Measurements from ENCODE around the gene GPX4.
A peak's percentile ranks its signal among the peaks of the same experiment; 100 is the strongest.

Gene GPX4

GRCh38 chr19:1102407-1103131, 1.2 kb upstream of the GPX4 start:
- peak in 1 of 3 experiments; percentile 42 for DNase-seq (ENCODE audit: low read depth in 3 of 3)

- DNase-seq (ENCODE audit: low read depth in 3 of 3) = no peak
Observed at GRCh38 chr19:1103132-1103707, 574 bp upstream of the GPX4 start.

DNA sequence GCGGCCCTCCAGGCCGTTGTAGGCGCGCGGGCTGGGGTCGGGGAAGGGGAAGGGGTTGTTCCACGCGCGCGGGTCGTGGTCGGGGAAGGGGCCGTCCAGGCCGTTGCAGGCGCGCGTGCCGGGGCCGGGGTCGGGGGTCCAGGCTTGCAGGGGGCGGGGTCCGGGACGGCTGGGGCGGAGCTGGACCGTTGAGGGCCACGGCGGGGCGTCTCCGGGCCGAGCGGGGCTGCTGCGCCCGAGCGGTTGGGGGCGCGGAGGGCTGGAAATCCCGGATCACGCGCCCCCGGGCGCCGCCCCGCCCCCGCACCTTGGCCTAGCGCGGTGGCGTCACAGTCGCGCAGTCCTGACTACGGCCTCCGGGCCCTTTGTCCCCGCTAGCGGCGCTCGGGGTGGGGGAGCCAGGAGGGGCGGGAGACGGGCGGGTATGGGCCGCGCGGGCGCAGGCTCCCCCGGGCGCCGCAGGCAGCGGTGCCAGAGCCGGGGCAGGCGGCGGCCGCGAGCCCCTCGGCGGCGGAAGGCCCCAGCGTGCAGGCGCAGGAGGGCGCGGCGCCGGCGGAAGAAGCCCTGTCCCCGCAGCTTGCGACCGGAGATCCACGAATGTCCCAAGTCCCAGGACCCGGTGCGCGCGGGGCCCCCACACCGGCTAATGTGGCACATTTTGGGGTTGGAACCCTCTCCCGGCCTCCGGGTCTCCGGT, 665 bp downstream of the GPX4 start:
- DNase-seq (ENCODE audit: low read depth in 3 of 3) = peak; percentile 50 to 60 (median 52)

DNA sequence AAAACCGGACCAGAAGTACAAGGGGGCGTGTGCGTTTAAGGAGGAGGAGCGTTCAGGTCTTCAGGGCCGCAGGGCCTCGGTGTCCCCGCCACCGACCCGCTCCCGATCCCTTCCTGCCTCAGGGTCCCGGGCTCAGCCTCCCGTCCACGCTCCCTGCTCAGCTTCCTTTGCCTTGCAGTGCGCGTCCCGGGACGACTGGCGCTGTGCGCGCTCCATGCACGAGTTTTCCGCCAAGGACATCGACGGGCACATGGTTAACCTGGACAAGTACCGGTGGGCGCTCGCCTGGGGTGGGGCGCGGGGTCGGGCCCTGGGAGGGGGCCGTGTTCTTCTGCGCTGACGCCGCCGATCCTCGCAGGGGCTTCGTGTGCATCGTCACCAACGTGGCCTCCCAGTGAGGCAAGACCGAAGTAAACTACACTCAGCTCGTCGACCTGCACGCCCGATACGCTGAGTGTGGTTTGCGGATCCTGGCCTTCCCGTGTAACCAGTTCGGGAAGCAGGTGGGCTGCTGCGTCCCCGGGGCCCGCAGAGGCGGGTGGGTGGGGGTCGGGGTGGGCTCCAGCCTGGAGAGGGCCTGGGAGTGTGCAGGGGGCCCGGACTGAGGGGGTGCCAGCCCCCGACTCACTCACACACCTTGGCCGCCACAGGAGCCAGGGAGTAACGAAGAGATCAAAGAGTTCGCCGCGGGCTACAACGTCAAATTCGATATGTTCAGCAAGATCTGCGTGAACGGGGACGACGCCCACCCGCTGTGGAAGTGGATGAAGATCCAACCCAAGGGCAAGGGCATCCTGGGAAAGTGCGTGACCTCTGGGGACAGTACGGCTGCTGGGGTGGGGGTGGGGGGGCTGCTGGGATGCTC, 1.4 kb downstream of the GPX4 start:
- no peak for DNase-seq (ENCODE audit: low read depth in 3 of 3)

GRCh38 chr19:1105873-1106840, 2.4 kb downstream of the GPX4 start:
- DNase-seq (ENCODE audit: low read depth in 3 of 3) = no peak

DNA sequence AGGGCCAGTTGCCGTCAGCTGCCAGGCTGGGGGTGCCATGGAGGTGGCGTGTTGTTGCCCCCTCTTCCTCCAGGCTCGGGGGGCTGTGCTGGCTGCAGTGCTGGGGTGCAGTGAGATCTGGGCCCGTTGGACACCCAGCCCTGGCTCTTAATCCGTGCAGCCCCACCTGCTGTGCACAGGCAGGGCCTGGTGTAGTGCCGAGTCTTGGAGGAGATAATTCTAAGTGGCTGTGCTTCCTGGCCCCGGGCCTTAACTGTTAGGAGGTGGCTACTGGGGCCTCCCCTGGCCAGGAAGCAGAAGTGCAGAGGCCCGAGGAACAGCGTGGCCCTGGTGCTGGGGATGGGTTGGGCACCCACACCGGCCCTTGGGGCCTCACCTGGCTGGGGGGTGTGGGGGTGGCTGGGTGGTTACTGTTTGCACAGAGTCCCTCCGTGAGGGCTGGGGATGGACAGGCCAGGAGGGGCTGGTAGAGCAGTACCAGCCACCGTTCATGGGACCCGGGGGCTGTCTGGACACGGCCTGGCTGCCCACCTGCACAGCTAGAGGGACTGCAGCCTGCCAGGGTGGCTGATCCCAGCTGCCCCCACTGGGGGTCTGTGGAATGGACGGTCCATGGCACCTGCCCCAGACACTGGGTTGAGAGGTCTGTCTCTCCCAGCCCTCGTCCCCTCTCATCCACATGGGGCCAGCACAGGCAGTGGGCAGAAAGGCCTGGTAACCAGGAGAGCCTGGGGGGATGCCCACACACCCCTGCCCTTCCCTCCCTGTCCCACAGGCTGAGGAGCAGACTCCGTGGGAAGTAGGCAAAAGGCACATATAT, 3.3 kb downstream of the GPX4 start:
- no peak for DNase-seq (ENCODE audit: low read depth in 3 of 3)

- no peak for DNase-seq (ENCODE audit: low read depth in 3 of 3)
Observed at GRCh38 chr19:1107661-1108261, 4.0 kb downstream of the GPX4 start.

GRCh38 chr19:1108291-1109031, 4.7 kb downstream of the GPX4 start:
- no peak for DNase-seq (ENCODE audit: low read depth in 3 of 3)

- no peak for DNase-seq (ENCODE audit: low read depth in 3 of 3)
Observed at GRCh38 chr19:1109032-1109551, 5.3 kb downstream of the GPX4 start.

- DNase-seq (ENCODE audit: low read depth in 3 of 3) = no peak
Observed at GRCh38 chr19:1109697-1110671, 6.2 kb downstream of the GPX4 start.

- DNase-seq (ENCODE audit: low read depth in 3 of 3) = no peak
Observed at GRCh38 chr19:1110809-1111640, 7.2 kb downstream of the GPX4 start.

- DNase-seq (ENCODE audit: low read depth in 3 of 3) = no peak
Observed at GRCh38 chr19:1111641-1112267, 8.0 kb downstream of the GPX4 start.

- no peak for DNase-seq (ENCODE audit: low read depth in 3 of 3)
Observed at GRCh38 chr19:1112268-1113029, 8.7 kb downstream of the GPX4 start.

GRCh38 chr19:1113030-1113985, 9.5 kb downstream of the GPX4 start:
- peak; percentile 63 to 70 (median 69) for DNase-seq (ENCODE audit: low read depth in 3 of 3)

Measured in stimulated activated CD4-positive, alpha-beta T cell treated with anti-CD3 and anti-CD28 coated beads, TNF-alpha, amount 100 ng/mL, for 4 hours (primary cell).